ENCODE data around the gene RAB29.

The RAB29 gene

GRCh38 chr1:205764578-205764977 is 10.7 kb downstream of the RAB29 start:
- H3K27ac ChIP-seq, result no peak overlapping the region
- TF ChIP-seq CTCF (IDR thresholded peaks at IDR 0.05) (no peak), ZFX (IDR thresholded peaks at IDR 0.05; ENCODE audit: borderline replicate concordance) (no peak)

- no peak overlapping the region for H3K27ac ChIP-seq
- TF ChIP-seq ZFX (IDR thresholded peaks at IDR 0.05; ENCODE audit: borderline replicate concordance) (no peak), CTCF (IDR thresholded peaks at IDR 0.05) (no peak)
These were observed 11.3 kb downstream of the RAB29 start for GRCh38 chr1:205763980-205764379.

- no peak overlapping the region for H3K27ac ChIP-seq
- TF ChIP-seq CTCF (IDR thresholded peaks at IDR 0.05) (no peak), ZFX (IDR thresholded peaks at IDR 0.05; ENCODE audit: borderline replicate concordance) (no peak)
These were observed 14.7 kb downstream of the RAB29 start for GRCh38 chr1:205760606-205761005.

- no peak overlapping the region for H3K27ac ChIP-seq
- TF ChIP-seq ZFX (IDR thresholded peaks at IDR 0.05; ENCODE audit: borderline replicate concordance), result no peak
- no peak for TF ChIP-seq CTCF (IDR thresholded peaks at IDR 0.05)
These were observed 18.7 kb downstream of the RAB29 start for GRCh38 chr1:205756552-205756951.

GRCh38 chr1:205754857-205755256 is 20.4 kb downstream of the RAB29 start:
- TF ChIP-seq ZFX (IDR thresholded peaks at IDR 0.05; ENCODE audit: borderline replicate concordance) (no peak), CTCF (IDR thresholded peaks at IDR 0.05) (no peak)
- H3K27ac ChIP-seq, result no peak overlapping the region

GRCh38 chr1:205751036-205751651 is 24.1 kb downstream of the RAB29 start:
- TF ChIP-seq ZFX (IDR thresholded peaks at IDR 0.05; ENCODE audit: borderline replicate concordance) (no peak), CTCF (IDR thresholded peaks at IDR 0.05) (no peak)
- H3K27ac ChIP-seq, result peak overlapping the region; percentile 97

- peak within 1 kb of the TSS; percentile 97 for H3K27ac ChIP-seq
- TF ChIP-seq CTCF (IDR thresholded peaks at IDR 0.05), result no peak
- TF ChIP-seq ZFX (IDR thresholded peaks at IDR 0.05; ENCODE audit: borderline replicate concordance), result no peak
These were observed 24.9 kb downstream of the RAB29 start, which contains the start of gene NUCKS1 for GRCh38 chr1:205750138-205751035. Gene NUCKS1 (minus strand): TSS chr1:205750182. CDS start chr1:205749973, 209 bp downstream.

All from 22Rv1 (cell line).